ENCODE data around the gene DRGX.

GRCh38 chr10:49382226-49382625 is 13.7 kb downstream of the DRGX start:
- TF ChIP-seq CTCF (IDR thresholded peaks at IDR 0.05; ENCODE audit: poor library complexity) = no peak
- TF ChIP-seq EZH2phosphoT487 (IDR thresholded peaks at IDR 0.05; ENCODE audit: low read depth, severe bottlenecking, unreplicated experiment) = no peak
